Measurements from ENCODE around the gene HS3ST3A1. TPM values are rescaled to one million over a fixed set of nuclear protein-coding genes. Genes with fewer than 3 reads are reported as not detected.

The HS3ST3A1 gene
- total and polyA plus RNA-seq, 12 donors = 0.12 to 4.1 (median 1.6) TPM; not detected in 1

GRCh38 chr17:13495423-13495822, 106.3 kb downstream of the HS3ST3A1 start:
- no peaks in the 10 kb centered on the region for H3K4me1 ChIP-seq
- ATAC-seq (no peak), DNase-seq (no peak)
- no peak for TF ChIP-seq CTCF (IDR thresholded peaks at IDR 0.05)
- no peaks in the 10 kb centered on the region for H3K36me3 ChIP-seq
- 87 to 90% methylated on average over 2 of the region's 2 CpGs for WGBS, 2 donors
- H3K9me3 ChIP-seq = no peaks in the 10 kb centered on the region
- no peak overlapping the region for H3K27ac ChIP-seq
- no peak overlapping the region for H3K4me3 ChIP-seq
- H3K27me3 ChIP-seq = no peaks in the 10 kb centered on the region
- intact Hi-C loops (cut with DNase I) = loop anchor here in 1 of 10 donors (10.0 kb wide), 1 partner anchor 459 kb away; no protein-coding TSS in a partner anchor

- DNase-seq = no peak
- Histone ChIP-seq H3K27ac (no peak overlapping the region), H3K4me1 (no peaks in the 10 kb centered on the region), H3K27me3 (no peaks in the 10 kb centered on the region), H3K36me3 (no peaks in the 10 kb centered on the region), H3K9me3 (no peaks in the 10 kb centered on the region), H3K4me3 (no peak overlapping the region)
- no peak for ATAC-seq
- WGBS, 2 donors = 50 to 53% methylated on average over 4 of the region's 4 CpGs
- intact Hi-C loops (cut with DNase I) = loop anchor here in 1 of 10 donors (10.0 kb wide), 1 partner anchor 462 kb away; no protein-coding TSS in a partner anchor
- no peak for TF ChIP-seq CTCF (IDR thresholded peaks at IDR 0.05)
Measured at GRCh38 chr17:13492737-13493122, 109.0 kb downstream of the HS3ST3A1 start.

- 74 to 77% methylated on average over 7 of the region's 7 CpGs for WGBS, 2 donors
- TF ChIP-seq CTCF (IDR thresholded peaks at IDR 0.05) = no peak
- ATAC-seq = no peak
Measured at GRCh38 chr17:13491916-13492736, 109.6 kb downstream of the HS3ST3A1 start.

GRCh38 chr17:13491491-13491890, 110.2 kb downstream of the HS3ST3A1 start:
- intact Hi-C loops (cut with DNase I) = loop anchor here in 1 of 10 donors (10.0 kb wide), 1 partner anchor 463 kb away; no protein-coding TSS in a partner anchor
- Histone ChIP-seq H3K27ac (no peak overlapping the region), H3K4me1 (no peaks in the 10 kb centered on the region), H3K4me3 (no peak overlapping the region), H3K36me3 (no peaks in the 10 kb centered on the region), H3K9me3 (no peaks in the 10 kb centered on the region), H3K27me3 (no peaks in the 10 kb centered on the region)
- DNase-seq = no peak
- no peak for TF ChIP-seq CTCF (IDR thresholded peaks at IDR 0.05)
- WGBS, 2 donors = 89 to 96% methylated on average over 1 of the region's 1 CpG
- no peak for ATAC-seq

More at GRCh38 chr17:13491916-13492736, 109.6 kb downstream of the HS3ST3A1 start:
- Histone ChIP-seq H3K27me3 (no peaks in the 10 kb centered on the region), H3K27ac (no peak overlapping the region), H3K9me3 (no peaks in the 10 kb centered on the region), H3K36me3 (no peaks in the 10 kb centered on the region), H3K4me1 (no peaks in the 10 kb centered on the region), H3K4me3 (no peak overlapping the region)
- no peak for DNase-seq
- intact Hi-C loops (cut with DNase I) = loop anchor here in 1 of 10 donors (10.0 kb wide), 1 partner anchor 463 kb away; no protein-coding TSS in a partner anchor

Measured in heart right ventricle (tissue), 16 donors.